Glutamatergic neuron (in vitro differentiated cells): Measurements from ENCODE around the gene SPRR1A. TPM values are rescaled to one million over a fixed set of nuclear protein-coding genes. Genes with fewer than 3 reads are reported as not detected.

Source experiments
- DNase-seq: peaks from one replicate; pipeline ENCODE4 v3.0.0; 2022
- H3K27ac Mint-ChIP-seq: one replicate; pipeline ENCODE4 v1.8.0; 2020; ENCODE audit warnings: mild to moderate bottlenecking, mixed read lengths, inconsistent platforms; ENCODE audit not compliant: unreplicated experiment
- H3K27me3 Mint-ChIP-seq: one replicate; pipeline ENCODE4 v1.8.0; 2020; ENCODE audit warnings: mild to moderate bottlenecking, moderate library complexity, mixed read lengths, inconsistent platforms; ENCODE audit not compliant: unreplicated experiment
- H3K36me3 Mint-ChIP-seq: one replicate; pipeline ENCODE4 v1.8.0; 2020; ENCODE audit warnings: mild to moderate bottlenecking, mixed read lengths, inconsistent platforms; ENCODE audit not compliant: unreplicated experiment
- H3K4me1 Mint-ChIP-seq: one replicate; pipeline ENCODE4 v1.8.0; 2020; ENCODE audit warnings: mild to moderate bottlenecking, low read depth, mixed read lengths, inconsistent platforms; ENCODE audit not compliant: unreplicated experiment
- H3K4me3 Mint-ChIP-seq: one replicate; pipeline ENCODE4 v1.8.0; 2020; ENCODE audit warnings: mild to moderate bottlenecking, mixed read lengths, inconsistent platforms; ENCODE audit not compliant: unreplicated experiment
- H3K9me3 Mint-ChIP-seq: one replicate; pipeline ENCODE4 v1.8.0; 2020; ENCODE audit warnings: mild to moderate bottlenecking, moderate library complexity, mixed read lengths, inconsistent platforms; ENCODE audit not compliant: unreplicated experiment
- total RNA-seq: library from RNA; stranded (reverse); fragmentation: NEBNext Ultra II Directional; extraction: Animal tissue kit (Norgen Biotek cat#: 25700); gene quantifications from one replicate; pipeline ENCODE4 v1.2.1, GENCODE V29; 2021; ENCODE audit not compliant: unreplicated experiment
- TF ChIP-seq, protein P1 (sequence below): fragments of 200-600 bp; sonication (generic); IDR thresholded peaks from one replicate; pipeline ENCODE4 v1.5.0; 2021; ENCODE audit not compliant: partially characterized antibody, unreplicated experiment

Gene SPRR1A
- total RNA-seq, 1 donor from 2014 or later = not detected

DNA sequence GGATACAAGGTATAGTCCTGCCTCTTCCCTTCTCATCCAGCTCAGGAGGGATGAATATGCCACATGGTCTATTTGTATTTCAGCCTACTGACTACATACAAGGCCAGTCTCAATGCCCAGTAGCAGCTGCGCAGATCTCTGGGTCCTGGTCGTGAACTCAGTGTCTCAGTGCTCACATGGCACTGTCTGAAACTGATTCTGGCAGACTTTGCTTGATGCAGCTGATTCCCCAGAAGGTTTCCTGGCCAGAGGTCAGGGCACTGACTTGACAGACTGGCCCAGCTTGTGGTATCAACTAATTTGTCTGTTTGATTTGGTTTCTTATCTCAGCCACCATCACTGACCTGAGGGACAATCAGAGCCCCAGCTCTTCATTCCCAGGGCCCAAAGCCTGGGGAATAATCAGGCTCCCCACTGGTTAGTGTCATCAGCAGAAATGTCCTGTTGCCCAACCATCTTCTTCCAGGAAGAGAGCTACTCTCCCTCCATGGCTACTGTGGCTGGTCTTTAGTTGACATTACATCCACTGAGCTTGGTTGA lies 20.9 kb upstream of the SPRR1A start:
- no peak overlapping the region for H3K4me3 Mint-ChIP-seq
- H3K36me3 Mint-ChIP-seq = no peaks in the 10 kb centered on the region
- DNase-seq = no peak
- H3K27ac Mint-ChIP-seq = no peak overlapping the region
- H3K4me1 Mint-ChIP-seq = no peaks in the 10 kb centered on the region
- H3K9me3 Mint-ChIP-seq = no peaks in the 10 kb centered on the region
- H3K27me3 Mint-ChIP-seq = peaks cover 6% of the 10 kb centered on the region
- TF ChIP-seq, protein P1, sequence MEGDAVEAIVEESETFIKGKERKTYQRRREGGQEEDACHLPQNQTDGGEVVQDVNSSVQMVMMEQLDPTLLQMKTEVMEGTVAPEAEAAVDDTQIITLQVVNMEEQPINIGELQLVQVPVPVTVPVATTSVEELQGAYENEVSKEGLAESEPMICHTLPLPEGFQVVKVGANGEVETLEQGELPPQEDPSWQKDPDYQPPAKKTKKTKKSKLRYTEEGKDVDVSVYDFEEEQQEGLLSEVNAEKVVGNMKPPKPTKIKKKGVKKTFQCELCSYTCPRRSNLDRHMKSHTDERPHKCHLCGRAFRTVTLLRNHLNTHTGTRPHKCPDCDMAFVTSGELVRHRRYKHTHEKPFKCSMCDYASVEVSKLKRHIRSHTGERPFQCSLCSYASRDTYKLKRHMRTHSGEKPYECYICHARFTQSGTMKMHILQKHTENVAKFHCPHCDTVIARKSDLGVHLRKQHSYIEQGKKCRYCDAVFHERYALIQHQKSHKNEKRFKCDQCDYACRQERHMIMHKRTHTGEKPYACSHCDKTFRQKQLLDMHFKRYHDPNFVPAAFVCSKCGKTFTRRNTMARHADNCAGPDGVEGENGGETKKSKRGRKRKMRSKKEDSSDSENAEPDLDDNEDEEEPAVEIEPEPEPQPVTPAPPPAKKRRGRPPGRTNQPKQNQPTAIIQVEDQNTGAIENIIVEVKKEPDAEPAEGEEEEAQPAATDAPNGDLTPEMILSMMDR = no peak

DNA sequence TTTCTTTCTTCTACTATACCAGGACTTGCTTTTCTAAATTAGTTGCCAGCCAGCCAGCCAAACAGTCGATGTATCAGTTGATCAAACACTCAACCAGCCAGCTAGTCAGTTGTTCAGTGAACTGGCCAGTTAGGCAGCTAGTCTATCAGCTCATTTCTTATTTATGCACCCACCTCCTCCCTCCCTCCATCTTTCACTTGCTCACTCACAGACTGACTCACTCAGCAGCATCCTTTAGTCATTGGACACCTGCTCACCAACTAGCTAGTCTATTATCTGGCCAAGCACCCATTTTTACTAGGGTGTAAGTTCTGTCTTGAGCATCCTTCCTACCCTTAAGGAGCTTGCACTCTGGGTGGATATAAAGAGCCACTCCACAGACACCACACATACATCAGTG lies 19.3 kb upstream of the SPRR1A start:
- H3K4me1 Mint-ChIP-seq = no peaks in the 10 kb centered on the region
- DNase-seq = no peak
- H3K4me3 Mint-ChIP-seq = no peak overlapping the region
- peaks cover 6% of the 10 kb centered on the region for H3K27me3 Mint-ChIP-seq
- TF ChIP-seq, protein P1 = no peak
- no peaks in the 10 kb centered on the region for H3K36me3 Mint-ChIP-seq
- no peaks in the 10 kb centered on the region for H3K9me3 Mint-ChIP-seq
- no peak overlapping the region for H3K27ac Mint-ChIP-seq

DNA sequence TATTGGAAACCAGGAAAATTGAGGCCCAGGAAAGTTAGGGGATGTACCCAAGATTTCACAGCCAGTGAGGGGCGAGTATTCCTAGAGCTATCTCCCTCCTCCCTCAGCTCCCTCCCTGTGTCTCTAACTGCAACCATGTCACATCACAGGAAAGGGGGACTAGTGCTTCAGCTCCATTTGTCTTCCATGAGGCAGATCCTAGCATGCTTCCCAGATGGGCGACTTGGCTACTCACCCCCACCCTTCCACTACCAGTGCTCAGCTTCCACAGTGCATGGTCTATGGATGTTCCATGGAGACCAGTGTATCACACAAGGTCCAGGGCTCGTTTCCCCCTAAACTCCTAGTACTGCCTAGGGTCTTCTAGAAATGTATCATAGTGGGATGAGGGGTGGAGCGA lies 18.0 kb upstream of the SPRR1A start:
- TF ChIP-seq, protein P1 = no peak
- Mint-ChIP-seq H3K27ac (no peak overlapping the region), H3K36me3 (no peaks in the 10 kb centered on the region), H3K9me3 (no peaks in the 10 kb centered on the region), H3K27me3 (peaks cover 5% of the 10 kb centered on the region), H3K4me3 (no peak overlapping the region), H3K4me1 (no peaks in the 10 kb centered on the region)
- no peak for DNase-seq

DNA sequence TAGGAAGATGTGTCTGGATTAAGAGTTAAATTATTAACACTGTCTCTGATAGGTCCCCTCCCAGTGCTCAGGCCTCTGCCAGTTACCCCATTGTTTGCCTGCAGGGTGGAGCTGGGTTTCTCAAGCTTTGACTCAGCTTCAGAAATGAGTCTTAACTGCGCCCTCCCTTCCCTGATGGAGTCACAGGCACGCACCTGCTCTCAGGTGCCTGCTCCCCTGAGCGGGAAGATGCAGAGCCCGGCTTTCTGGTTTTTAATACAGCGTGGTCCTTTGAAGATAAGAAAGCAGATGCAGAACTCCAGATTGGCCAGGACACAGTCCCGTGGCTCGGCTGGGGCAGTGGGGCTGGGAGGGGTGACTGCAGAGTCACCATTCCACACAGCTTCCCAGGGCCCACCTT lies 16.7 kb upstream of the SPRR1A start:
- Mint-ChIP-seq H3K27ac (no peak overlapping the region), H3K4me1 (no peaks in the 10 kb centered on the region), H3K36me3 (no peaks in the 10 kb centered on the region), H3K9me3 (no peaks in the 10 kb centered on the region), H3K4me3 (no peak overlapping the region), H3K27me3 (peaks cover 1% of the 10 kb centered on the region)
- no peak for DNase-seq
- TF ChIP-seq, protein P1 = no peak

DNA sequence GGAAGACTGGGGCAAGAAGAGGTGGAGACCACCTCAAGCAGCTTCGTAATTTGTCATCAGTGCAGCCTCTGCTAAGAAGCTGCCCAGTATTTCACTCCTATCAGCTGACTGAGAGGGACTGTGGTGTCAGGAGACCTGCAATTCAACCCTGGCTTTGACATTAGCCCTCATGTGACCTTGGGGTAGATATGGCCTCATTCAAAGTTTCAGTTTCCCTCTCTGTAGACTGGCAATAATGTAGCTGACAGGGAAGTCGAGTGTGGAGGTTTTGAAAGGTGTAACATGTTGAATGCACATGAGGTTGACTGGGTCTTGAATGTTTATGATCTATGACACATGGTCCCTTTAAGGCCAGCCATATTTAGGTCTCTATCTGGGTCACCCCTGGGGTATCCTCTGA lies 15.6 kb upstream of the SPRR1A start:
- Mint-ChIP-seq H3K27me3 (peaks cover 1% of the 10 kb centered on the region), H3K27ac (no peak overlapping the region), H3K4me1 (no peaks in the 10 kb centered on the region), H3K9me3 (no peaks in the 10 kb centered on the region), H3K36me3 (no peaks in the 10 kb centered on the region), H3K4me3 (no peak overlapping the region)
- TF ChIP-seq, protein P1 = no peak
- no peak for DNase-seq
